ENCODE measurements around the gene PRXL2B. TPM values are rescaled to one million over a fixed set of nuclear protein-coding genes. Genes with fewer than 3 reads are reported as not detected.

PRXL2B gene, protein sequence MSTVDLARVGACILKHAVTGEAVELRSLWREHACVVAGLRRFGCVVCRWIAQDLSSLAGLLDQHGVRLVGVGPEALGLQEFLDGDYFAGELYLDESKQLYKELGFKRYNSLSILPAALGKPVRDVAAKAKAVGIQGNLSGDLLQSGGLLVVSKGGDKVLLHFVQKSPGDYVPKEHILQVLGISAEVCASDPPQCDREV
- 16.2 and 19.4 TPM in 2 replicates for total RNA-seq

DNA sequence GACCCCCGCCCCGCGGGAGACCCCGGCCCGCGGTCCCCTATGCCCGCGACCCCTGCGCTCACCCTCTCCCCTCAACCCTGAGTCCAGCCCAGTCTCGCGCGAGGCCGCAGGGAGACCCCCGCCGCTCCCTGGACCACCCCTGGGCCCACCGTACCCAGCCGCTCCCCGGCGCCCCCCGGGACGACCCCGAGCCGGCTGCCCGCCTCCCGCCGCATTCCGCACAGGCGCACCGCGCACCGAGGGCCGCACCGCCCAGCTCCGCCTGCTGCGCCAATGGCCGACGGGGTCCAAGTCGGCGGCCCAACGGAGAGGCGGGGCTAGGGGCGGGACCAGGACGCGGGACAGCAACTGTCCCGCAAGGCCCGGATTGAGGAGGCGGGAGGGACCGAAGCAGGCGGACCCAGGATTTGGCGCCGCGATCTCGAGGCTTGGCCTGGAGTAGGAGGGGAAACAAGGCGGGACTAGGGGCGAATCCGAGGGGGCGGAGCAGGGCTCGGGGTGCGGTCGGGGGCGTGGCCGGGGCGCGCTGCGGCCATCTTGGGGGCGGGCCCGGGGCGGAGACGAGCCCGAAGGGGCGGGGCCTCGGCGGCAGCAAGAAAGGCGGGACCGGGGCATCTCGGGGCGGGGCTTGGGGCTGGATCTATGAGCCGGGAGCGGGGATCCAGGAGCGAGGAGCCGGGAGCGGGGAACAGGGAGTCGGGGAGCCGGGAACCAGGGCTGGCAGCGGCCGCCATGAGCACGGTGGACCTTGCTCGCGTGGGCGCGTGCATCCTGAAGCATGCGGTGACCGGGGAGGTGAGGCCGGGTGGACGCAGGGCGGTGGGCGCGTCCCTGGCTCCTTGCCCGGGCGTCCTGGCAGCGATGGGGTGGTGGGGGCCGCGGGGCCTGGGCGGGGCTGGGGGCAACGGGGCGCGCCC lies at the start of gene PRXL2B:
Gene PRXL2B (plus strand): TSS at position 624 of the 917 bp plus-strand sequence. CDS start 109 bp downstream, at position 733.

DNA sequence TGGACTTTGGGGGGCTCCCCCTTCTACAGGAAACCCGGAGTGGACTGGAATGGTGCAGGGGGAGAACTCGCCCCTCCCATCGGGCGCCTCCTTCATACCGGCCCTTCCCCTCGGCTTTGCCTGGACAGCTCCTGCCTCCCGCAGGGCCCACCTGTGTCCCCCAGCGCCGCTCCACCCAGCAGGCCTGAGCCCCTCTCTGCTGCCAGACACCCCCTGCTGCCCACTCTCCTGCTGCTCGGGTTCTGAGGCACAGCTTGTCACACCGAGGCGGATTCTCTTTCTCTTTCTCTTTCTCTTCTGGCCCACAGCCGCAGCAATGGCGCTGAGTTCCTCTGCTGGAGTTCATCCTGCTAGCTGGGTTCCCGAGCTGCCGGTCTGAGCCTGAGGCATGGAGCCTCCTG lies 30.3 kb upstream of the PRXL2B start, which contains the start of gene TNFRSF14:
Gene TNFRSF14 (plus strand): TSS at position 95 of the 401 bp plus-strand sequence. CDS start 294 bp downstream, at position 389.

DNA sequence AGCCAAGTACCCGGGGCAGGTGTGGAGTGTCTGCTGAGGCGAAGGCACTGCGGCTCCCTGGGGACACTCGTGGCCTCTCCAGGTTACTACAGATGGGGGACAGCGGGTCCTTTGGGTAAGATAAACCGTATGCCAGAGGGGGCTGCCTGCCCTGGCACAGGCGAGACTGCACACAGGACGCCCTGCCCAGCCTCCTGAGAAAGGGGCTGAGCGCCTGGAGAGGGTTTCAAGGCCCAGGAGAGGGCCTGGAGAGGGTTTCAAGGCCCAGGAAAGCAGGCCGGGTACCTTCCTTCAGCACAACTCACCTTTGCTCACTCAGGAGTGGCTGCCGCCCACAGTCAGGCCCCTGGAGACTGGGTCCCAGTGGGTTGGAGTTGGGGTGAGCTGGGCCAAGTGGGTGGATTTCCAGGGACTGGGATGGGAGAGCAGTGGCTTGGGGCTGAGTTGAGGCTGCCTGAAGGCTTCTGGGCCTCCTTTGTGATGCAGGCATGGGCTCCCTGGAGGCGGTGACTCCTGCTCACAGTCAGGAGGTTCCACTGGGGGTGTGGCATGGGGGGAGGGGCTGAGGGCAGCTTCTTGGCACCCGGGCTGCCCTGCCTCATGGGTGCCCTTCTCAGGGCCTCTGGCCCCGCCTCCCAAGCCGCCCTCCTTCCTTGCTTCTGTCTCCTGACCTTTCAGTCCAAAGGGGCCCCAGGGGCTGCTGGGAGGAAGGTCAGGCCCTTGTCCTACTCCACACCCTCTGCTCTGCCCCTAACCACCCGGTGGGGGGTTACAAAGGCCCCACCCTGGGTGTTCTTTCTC lies 46.2 kb downstream of the PRXL2B start, which contains the start of gene MMEL1:
Gene MMEL1 (minus strand): TSS at position 456 of the 801 bp plus-strand sequence. CDS start 3,532 bp downstream, outside the sequence.

Other genes with a start within 250 kb of the PRXL2B start
- gene MORN1, start 195.2 kb upstream of the PRXL2B start, total RNA-seq: 3.4 and 4.5 TPM in 2 replicates
- 76.4 and 78.5 TPM in 2 replicates for gene RER1, start 194.9 kb upstream of the PRXL2B start, total RNA-seq
- 14.1 and 37.9 TPM in 2 replicates for gene PEX10, start 174.2 kb upstream of the PRXL2B start, total RNA-seq
- not detected in 2 replicates for gene PLCH2, start 110.5 kb upstream of the PRXL2B start, total RNA-seq
- gene PANK4, start 60.2 kb upstream of the PRXL2B start, total RNA-seq: 17.7 and 26.4 TPM in 2 replicates
- not detected in 2 replicates for gene HES5, start 56.5 kb upstream of the PRXL2B start, total RNA-seq
- gene TNFRSF14, start 30.4 kb upstream of the PRXL2B start, total RNA-seq: 8.8 and 17.6 TPM in 2 replicates
- 0.32 and 0.39 TPM in 2 replicates for gene MMEL1, start 46.2 kb downstream of the PRXL2B start, total RNA-seq
- 0.26 and 0.32 TPM in 2 replicates for gene TTC34, start 214.9 kb downstream of the PRXL2B start, total RNA-seq

Data from epithelial cell of alveolus of lung (primary cell).